Fibroblast of skin of abdomen (primary cell): Measurements from ENCODE around the gene APOBR.
"Not testable (repeated sequence)": the region's sequence is repeated elsewhere in the genome, so short reads cannot be mapped to it uniquely, and the experiment has no call there.

ENCODE experiments used
- DNase-seq: peaks from one replicate; pipeline ENCODE4 v3.0.0-alpha.2; 2013

APOBR gene

GRCh38 chr16:28528463-28528867, 34.0 kb downstream of the APOBR start:
- no peak for DNase-seq

GRCh38 chr16:28529124-28529523, 34.7 kb downstream of the APOBR start:
- no peak for DNase-seq

DNA sequence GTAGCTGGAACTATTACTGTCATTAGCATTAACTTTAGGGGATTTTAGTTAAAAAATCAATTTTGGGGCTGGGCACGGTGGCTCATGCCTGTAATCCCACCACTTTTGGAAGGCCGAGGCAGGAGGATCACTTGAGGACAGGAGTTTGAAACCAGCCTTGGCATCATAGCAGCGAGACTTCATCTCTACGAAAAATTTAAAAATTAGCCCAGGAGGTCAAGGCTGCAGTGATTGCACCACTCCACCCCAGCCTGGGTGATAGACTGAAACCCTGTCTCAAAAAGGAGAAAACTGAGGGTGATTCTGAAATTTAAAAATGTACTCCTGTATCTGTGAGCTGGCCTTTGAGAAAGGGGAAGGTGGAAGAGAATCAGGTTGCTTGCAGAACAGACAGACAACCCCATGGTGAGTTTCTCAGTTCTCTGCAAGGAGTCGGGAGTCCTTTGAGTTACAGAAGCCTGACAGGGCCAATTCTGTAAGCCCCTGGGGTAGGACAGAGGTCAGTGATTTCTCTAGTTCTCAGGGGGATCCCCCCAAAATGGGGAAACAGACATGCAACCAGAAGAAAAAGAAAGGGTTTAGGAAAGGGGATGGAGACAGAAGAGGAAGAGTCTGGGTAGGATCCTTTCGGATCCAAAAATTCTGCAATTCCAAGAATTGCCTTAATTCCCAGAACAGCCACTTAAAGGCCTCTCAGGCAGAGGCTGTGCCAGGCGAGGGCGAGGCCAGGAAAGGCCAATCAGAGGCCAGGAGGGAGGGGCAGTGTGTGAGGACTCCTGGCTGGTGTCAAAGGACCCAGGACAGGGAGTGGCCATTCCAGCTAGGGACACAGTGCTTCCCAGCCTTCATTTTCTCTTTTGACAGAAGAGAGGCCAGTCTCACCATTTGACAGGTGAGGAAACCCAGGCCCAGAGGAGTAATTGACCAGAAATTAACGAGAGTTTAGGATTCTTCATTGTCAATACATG, 37.6 kb downstream of the APOBR start:
- DNase-seq: no peak

DNA sequence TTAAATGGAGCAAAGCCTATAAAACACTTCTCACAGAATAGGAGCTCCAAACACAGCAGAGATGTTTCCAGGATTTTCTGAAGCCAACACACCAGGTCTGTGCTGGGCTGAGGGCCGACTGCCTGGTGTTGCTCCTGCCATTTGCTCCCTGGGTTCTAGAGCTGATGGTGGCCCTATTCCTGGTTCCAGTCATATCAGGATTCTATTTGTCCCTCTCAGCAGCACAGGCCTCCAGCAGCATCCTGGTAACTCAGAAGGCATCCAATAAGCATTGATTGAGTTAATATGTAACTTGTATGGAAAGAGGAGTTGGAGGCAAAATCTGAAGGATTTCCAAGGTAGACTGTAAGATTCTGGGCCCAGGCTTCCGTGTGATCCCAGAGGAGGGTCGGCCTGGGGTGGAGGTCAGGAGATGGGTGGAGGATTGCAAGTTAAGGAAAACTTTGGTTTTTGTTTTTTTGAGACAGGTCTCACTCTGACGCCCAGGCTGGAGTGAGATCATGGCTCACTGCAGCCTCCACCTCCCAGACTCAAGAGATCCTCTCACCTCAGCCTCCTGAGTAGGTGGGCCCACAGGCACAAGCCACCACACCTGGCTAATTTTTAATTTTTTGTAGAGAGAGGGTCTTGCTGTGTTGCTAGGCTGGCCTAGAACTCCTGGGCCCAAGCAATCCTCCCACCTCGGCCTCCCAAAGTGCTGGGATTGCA, 38.7 kb downstream of the APOBR start:
- no peak for DNase-seq

DNA sequence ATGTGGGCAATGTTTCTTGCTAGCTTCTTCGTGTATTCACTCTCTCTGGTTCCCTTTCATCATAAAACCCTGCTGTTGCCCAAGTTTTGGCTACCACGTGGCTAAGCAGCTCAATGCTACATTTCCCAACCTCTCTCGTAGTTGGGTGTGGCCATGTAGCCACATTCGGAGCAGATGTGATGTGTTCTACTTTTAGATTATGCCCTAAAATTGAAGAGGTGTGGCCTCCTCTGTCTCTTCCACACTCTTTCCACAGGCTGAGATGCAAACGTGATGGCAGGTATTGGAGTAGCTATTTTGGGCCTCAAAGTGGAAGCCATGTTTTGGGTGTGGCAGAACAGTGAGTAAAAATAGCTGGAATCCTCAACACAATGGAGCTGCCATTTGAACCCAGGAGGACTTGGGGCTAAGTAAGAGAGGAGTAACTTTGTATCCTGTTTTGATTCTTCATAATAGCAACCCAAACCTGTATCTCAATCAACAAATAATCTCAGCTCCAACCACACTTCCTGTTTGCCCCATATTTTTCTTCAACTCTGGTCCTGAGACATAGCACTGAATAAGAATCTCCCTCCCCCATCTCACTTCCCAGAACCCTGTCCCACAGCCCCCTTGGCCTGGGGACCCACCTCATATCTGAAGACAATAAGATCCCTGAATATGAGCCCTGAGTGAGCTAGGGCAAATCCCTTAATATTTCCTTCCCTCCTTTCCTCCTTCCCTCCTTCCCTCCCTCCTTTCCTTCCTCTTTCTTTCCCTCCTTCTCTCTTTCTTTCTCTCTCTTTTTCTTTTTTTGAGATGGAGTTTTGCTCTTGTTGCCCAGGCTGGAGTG, 40.3 kb downstream of the APOBR start:
- DNase-seq: peak; percentile 28

DNA sequence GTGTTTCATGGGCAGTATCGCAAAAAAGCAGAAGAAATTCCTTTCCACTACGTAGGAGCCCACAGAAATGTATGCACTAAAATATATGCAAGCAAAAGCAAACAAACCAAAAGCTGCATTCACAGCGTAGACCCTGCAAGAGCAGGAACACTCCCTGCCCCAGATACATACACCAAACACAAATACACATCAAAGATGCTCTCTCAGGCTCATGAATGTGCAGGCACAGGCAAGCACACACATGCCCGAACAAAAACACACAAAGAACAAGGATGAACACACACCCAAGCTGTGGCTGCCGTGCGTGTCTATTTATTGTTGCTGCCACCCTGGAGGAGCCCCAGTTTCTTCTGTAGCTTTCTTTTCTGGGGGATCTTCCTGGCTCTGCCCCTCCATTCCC, 42.6 kb downstream of the APOBR start:
- no peak for DNase-seq

GRCh38 chr16:28537964-28538732, 43.7 kb downstream of the APOBR start:
- DNase-seq: no peak

DNA sequence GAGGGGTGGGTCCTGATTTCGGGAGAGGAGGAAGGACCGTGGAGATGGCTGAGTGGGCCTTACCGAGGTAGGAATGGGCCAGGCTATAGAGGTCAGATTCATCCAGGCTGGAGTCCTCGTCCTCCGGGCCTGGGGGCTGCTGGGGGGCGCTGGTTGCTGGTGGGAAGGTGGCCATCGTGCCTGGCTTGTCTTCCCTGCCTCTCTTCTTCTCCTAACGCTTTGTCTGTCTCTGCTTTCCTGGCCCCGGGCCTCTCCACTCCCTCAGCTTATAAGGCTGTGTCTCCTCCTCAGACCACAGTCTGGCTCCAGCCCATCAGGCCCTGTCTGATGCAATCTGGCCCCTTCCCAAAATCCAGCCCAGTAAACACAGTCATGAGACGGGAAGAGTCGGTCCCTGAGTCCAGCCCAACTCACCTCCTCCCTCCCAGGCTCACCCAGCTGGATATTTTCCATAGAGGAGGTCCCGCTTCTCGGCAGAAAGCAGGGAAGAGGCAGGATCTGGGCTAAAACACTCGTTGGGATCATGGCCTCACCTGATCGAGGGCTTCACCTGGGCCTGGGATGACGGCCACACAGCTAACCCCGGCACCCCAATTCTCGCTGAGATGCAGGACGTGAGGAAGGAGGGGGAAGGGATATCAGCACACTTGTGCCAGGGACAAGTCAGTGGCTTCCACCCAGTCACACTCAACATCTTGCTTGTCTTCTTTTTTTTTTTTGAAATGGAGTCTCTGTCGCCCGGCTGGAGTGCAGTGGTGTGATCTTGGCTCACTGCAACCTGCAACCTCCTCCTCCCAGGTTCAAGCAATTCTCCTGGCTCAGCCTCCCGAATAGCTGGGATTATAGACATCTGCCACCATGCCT, 44.5 kb downstream of the APOBR start, which contains the start of gene NUPR1:
TSS of gene NUPR1 (minus strand) at position 242 of the 864 bp plus-strand sequence. CDS start at position 175, 67 bp downstream.
- peak; percentile 99 for DNase-seq

GRCh38 chr16:28540346-28540745, 45.9 kb downstream of the APOBR start:
- DNase-seq: no peak

DNA sequence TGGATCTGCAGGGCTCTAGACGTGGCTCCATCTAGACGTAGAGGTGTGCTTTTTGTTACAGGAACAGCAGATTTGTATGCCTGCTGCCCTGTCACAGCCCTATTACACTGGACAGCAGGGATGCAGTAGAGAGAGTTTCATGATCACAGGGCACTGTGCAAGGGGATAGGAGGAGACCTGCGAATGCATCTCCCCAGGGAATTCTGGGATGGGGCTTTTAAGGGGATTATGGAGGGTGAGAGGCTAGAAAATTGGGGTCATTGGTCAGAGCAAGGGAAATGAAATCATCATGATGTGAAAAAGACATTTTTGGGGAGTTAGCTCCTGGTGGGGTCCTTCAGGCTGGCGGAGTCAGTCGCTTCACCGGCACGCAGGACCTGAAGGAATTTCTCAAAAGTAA, 48.2 kb downstream of the APOBR start:
- DNase-seq: no peak

DNA sequence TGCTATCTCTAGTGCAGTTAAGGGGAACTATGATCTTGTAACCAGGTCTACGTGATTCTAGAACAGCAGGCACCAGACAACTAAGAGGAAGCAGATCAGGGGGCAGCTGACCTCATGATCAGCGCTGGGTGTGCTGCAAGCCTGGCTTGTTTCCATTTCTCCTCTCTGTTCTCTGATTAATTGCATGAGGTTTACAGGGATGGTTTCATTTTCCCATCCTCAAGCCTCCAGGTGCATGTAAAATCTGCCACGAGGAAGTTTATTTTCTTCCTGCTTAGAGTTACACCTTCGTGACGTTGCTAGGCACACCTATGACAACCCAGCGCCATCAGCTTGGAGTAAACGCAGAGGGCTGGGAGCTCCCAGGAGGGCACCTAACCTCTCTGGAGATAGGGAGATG, 48.6 kb downstream of the APOBR start:
- DNase-seq: no peak

DNA sequence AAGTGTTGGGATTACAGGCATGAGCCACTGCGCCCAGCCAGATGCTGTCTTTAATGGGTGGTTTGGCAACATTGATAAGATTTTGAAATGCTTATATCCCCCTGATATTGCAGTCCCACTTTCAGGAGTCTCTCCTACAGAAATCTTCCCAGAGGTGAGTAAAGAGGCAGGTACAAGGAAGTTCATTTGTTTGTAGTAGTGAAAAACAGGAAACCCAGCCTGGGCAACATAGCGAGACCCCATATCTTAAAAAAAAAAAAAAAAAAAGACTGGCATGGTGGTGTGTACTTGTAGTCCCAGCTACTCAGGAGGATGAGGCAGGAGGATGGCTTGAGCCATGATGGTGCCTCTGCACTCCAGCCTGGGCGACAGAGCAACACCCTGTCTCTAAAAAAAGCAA, 50.6 kb downstream of the APOBR start:
- DNase-seq: no peak

DNA sequence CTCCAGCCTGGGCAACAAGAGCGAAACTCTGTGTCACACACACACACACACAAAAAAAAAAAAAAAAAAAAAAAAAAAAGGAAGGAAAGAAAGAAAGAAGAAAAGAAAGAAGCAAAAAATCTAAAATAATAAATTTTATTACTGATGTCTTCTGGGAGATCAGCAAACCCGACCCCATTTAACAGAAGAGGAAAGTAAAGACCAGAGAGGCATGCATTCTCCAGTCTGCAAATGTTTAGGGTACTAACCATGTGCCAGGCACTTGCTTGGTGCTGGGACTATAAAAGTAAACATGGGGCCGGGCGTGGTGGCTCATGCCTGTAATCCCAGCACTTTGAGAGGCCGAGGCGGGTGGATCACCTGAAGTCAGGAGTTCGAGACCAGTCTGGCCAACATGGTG, 51.5 kb downstream of the APOBR start:
- not testable (repeated sequence) for DNase-seq

DNA sequence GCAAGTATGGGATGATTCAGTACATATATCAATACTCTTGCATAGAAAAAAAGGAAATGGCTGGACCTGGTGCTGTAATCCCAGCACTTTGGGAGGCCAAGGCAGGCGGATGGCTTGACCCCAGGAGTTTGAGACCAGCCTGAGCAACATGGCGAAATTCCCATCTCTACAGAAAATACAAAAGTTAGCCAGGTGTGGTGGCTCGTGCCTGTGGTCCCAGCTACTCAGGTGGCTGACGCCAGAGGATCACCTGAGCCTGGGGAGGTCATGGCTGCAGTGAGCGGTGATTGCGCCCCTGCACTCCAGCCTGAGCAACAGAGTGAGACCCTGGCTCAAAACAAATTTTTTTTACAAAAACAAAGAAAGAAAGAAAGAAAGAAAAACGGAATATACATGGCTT, 52.2 kb downstream of the APOBR start:
- no peak for DNase-seq

GRCh38 chr16:28548306-28548802, 53.9 kb downstream of the APOBR start:
- no peak for DNase-seq
